ENCODE data around the gene RINL.
"Not testable (repeated sequence)": the region's sequence is repeated elsewhere in the genome, so short reads cannot be mapped to it uniquely, and the experiment has no call there.

RINL gene

DNA sequence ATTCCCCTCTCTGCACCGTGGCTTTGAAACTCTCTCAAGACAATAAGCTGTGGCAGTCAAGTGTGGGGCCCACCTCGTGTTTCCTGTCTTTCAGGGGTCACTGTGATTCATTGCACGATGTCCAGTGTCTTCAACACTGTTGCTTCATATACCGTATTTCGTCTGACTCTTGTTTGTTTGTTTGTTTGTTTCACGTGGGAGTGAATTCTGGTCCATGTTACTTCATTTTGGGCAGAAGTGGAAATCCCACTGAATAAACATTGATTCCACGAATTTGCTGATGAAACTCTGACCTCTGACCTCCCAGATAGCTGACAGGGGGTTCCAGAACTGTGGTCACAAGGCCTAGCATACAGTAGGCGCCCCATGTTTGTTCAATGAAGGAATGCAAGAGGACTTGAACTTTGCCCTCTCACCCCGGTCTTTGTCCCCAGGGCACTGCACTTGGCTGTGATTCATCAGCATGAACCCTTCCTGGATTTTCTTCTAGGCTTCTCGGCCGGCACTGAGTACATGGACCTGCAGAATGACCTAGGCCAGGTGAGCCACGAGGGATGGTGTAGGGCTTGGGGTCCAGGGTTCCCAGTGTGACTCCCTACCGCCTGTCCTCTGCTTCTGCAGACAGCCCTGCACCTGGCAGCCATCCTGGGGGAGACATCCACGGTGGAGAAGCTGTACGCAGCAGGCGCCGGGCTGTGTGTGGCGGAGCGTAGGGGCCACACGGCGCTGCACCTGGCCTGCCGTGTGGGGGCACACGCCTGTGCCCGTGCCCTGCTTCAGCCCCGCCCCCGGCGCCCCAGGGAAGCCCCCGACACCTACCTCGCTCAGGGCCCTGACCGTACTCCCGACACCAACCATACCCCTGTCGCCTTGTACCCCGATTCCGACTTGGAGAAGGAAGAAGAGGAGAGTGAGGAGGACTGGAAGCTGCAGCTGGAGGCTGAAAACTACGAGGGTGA, 26.8 kb upstream of the RINL start:
- FAIRE-seq = no peak

DNA sequence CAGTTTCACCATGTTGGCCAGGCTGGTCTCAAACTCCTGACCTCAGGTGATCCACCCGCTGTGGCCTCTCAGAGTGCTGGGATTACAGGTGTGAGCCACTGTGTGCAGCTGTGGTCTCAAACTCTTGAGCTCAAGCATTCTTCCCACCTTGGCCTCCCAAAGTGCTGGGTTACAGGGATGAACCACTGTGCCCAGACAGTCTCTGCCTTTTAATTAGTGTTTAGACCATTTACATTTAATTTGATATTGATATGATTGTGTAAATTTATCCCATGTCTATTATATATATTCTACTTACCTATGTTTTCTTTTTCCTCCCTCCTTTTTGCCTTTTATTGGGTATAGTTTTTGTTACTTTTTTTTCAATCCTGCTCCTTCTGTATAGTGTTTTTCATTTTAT, 23.6 kb upstream of the RINL start:
- no peak for FAIRE-seq

DNA sequence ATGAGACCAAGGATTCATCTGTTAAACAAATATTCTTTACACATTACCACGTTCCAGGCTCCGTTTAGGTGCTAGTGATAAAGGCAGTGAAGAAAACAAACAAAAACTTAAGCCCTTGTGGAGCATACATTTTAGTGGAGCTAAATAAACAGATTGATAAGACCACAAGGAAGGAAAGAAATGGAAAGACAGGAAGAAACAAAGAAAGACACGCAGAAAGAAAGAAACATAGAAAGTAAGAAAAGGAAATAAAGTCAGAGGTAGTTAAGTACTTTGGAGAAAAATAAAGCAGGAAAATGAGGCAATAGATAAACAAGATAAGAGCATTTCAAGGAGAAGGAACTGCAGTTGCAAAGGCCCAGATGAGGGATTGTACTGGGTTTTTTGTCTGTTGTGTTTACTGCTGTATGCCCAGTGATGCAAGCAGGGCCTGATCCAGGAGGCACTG, 22.7 kb upstream of the RINL start:
- no peak for FAIRE-seq

DNA sequence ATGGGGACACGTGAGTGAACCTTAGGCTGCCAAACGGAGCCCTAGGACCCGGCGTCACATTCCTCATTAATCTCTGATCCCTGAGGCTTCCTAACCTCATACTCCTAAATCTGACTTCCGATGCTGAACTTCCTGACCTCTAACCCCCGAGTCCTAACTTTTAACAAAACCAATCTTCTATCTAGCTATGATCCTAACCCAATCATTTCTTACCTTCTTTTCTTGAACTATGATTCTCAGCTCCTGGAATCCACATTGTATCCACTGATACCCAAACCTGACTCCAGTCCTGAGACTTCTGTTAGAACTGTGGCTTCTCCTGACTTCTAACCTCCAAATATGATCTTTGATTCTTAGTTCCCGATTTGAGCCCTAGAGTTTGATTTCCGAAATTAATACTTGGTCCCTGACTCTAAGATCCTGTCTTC, 22.1 kb upstream of the RINL start:
- FAIRE-seq = no peak

DNA sequence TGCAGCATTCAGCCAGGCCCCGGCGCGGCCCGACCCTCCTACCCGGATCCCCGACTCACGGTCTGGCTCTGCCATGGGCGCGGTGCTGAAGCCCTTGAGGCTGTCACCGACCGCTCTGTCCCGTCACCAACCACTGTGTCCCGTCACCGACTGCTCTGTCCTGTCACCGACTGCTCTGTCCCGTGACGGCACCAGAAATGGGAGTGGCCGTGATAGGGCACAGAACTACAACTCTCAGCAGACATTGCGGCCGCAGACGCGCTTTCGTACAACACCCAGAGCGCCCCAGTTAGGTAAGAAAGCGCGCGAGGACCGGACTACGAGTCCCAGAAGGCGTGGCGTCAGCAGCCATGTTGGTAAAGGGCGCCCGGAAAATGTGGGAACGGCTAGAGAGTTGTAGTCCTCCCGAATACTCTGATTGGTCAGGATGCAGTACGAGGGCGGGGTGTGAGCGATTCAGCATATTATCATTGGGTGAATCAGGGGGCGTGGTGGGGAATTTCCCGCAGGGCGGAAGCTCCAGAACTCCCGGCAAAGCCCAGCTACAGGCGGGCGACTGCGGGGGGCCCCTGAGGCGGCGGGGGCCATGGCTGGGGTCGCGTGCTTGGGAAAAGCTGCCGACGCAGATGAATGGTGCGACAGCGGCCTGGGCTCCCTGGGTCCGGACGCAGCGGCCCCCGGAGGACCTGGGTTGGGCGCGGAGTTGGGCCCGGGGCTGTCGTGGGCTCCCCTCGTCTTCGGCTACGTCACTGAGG, 21.5 kb upstream of the RINL start, which contains the start of the genes NFKBIB and SIRT2:
NFKBIB (plus strand) TSS at position 523 of the 755 bp plus-strand sequence; CDS start at position 587, 64 bp downstream.
SIRT2 (minus strand) TSS at position 172 of the 755 bp plus-strand sequence; CDS start at position 75, 97 bp downstream.
- peak; percentile 99 for FAIRE-seq

DNA sequence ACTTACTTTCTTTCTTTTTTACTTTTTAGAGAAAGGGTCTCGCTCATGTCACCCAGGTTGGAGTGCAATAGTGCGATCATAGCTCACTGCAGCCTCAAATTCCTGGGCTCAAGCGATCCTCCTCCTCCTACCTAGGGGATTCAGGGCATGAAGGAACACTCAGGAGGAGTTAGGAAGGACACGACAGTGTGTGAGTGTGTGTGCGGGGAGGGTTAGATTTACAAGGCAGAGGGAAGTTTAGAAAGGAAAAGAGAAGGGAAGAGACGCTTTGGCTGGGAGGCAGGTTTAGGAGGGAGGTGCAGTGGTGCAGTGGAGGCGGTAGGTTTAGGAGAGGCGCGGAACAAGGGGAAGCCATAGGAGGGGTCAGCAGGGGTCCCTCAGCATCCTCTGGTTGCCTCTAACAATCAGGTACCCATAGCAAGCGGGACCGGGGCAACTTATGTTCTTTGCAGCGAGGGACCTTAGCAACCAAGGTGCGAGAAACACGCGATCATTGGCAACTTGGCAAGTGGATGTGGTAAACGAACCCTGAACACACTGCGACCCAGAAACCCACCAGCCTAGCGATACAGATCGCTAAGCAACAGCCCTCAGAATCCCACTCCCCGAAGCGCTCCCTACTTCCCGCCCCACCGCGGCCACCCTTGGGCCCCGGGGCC, 20.8 kb upstream of the RINL start:
- FAIRE-seq = no peak

DNA sequence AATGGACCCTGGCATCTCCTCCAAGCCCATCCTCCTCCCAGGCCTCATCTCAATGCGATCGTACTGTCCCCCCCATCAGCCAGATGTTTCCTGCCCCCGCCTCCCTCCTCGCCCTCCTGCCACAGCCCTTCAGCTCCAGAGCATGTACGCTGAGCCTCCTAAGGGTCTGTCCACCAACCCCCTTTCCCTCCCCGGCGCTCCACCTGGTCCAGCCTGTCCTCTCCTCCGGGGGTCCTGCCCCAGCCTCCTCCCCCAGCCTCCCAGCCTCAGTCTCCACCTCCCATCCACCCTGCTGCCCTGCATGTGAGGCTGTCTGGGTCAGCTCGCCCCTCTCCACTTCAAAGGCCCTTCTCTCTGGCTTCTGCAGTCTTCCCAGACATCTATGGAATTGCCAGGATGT, 16.9 kb upstream of the RINL start:
- FAIRE-seq = no peak

DNA sequence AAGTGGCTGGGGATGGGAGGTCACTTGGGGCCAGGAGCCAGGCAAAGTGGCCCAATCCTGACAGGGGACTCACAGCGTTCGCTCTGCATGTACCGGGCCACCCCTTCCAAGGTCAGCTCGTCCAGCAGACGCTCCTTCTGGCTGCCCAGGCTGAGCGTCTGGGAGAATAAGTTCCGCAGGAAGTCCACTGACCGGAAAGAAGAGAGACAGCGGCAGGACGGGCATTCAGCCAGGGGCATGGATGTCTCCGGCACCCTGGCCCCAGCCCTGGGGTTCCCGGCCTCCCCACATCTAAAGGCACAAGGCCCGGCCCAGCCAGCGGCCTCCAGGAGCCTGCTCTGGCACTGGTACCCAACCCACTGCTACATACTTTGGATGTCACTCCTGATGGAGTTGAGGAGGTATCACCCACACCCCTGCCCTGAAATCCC, 15.3 kb upstream of the RINL start:
- FAIRE-seq = no peak

DNA sequence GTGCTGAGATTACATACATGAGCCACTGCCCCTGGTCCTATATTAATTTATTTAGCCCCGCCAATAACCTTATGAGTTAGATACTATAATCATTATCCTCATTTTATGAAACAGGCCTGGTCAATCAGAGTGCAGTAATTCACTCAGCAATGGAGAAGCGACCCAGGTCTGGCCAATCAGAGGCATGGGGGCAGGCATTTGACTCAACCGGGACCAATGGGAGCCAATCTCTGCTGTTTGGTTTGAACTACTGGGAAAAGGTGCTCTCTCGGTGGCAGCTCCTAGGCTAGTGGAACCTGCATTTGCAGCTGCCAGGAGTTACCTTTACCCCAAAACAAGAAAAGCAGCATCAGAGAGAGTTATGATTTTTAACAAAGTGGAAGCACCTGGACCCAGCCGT, 14.8 kb upstream of the RINL start:
- FAIRE-seq = no peak

DNA sequence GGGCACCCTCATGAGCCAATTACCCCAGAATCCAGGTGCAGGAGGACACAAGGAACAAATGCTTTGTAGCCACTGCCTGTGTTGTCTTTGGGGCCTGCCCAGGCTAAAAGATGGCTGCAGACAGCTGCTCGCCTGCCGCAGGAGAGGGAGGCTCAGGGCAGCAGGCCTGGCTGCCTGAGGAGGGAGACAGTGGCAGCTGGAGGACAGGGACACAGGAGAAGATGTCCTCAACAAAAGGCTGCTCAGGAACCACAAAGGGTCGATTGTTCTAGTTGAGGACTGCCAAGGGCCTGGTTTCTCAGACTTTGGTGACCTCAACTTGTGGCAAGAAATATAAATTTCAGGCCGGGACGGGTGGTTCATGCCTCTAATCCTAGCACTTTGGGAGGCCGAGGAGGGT, 13.7 kb upstream of the RINL start:
- FAIRE-seq = no peak

DNA sequence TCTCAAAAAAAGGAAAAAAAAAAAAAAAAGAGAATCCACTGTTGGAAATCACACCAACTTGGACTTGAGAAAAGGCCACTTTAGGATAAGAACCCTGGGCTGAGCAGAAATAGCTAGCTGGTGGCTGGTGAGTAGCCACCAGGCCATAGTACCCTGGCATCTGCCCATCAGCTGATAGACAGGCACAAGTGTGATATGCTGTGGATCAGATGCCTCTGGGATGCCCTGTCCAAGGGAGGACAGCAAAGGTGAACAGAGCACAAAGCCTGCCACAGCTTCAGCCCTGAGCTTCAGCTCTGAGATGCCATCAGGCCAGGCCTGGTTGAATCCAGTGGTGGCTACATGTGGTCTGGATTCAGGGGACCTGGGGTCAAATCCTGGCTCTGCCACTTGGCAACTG, 12.6 kb upstream of the RINL start:
- FAIRE-seq = no peak

DNA sequence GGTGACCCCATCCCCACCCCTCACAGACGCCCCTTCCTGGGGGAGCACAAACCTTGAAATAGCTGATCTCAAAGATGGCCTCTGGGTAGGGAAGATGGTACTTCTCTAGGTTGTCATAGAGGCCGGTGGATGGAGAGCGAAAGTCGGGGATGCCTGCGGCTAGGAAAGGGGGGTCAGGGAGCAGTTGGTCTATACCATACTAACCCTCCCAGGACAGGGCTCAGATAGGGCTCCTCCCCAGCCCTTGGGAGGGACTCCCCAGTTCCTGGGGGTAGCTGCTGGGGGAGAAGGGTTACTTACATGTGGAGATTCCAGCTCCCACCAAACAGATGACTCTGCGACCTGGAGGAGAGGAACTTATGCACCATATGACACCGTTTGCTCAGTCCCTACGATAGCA, 11.7 kb upstream of the RINL start:
- no peak for FAIRE-seq

DNA sequence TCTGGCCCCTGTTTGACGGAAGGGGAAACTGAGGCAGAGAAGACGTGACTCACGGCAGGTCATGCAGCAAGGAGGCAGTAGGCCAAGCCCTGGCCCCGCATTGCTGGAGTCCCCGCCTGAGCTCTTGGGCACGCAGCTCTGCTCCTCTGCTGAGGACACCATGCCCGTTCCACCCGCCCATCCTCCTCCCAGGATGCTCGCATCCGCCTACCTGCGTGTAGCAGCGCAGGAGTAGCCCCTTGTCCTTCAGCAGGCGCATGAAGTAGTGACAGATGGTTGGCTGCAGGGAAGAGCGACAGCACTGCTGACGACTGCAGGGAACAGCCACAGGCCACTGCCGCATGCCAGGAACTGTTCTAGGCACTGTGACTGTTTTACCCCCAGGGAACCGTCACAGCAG, 10.8 kb upstream of the RINL start:
- FAIRE-seq = no peak

DNA sequence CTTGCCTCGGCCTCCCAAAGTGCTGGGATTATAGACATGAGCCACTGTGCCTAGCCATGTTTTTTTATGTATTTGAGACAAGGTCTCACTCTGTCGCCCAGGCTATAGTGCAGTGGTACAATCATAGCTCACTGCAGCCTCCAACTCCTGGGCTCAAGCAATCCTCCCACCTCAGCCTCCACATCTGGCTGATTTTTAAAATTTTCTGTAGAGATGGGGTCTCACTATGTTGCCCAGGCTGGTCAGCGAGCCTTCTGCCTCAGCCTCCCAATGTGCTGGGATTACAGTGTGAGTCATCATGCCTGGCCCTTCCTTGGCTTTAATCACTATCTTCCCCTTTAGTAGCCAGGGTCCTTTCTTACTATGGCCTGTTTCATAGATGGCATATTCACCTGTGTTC, 6.6 kb upstream of the RINL start:
- FAIRE-seq = not testable (repeated sequence)

DNA sequence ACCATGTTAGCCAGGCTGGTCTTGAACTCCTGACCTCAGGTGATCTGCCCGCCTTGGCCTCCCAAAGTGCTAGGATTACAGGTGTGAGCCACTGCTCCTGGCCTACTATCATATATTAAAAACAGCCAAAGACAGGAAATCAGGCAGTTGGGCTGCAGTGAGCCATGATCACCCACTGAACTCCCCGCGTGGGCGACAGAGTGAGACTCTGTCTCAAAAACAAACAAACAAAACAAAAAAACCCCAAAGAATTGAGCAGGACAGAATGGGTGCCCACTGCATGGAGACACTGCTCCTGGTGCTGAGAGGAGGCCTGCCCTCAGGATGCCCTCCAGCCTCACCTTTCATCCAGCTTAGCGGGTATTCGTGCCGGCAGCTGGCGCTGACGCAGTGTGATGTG, 5.2 kb upstream of the RINL start:
- FAIRE-seq = no peak

DNA sequence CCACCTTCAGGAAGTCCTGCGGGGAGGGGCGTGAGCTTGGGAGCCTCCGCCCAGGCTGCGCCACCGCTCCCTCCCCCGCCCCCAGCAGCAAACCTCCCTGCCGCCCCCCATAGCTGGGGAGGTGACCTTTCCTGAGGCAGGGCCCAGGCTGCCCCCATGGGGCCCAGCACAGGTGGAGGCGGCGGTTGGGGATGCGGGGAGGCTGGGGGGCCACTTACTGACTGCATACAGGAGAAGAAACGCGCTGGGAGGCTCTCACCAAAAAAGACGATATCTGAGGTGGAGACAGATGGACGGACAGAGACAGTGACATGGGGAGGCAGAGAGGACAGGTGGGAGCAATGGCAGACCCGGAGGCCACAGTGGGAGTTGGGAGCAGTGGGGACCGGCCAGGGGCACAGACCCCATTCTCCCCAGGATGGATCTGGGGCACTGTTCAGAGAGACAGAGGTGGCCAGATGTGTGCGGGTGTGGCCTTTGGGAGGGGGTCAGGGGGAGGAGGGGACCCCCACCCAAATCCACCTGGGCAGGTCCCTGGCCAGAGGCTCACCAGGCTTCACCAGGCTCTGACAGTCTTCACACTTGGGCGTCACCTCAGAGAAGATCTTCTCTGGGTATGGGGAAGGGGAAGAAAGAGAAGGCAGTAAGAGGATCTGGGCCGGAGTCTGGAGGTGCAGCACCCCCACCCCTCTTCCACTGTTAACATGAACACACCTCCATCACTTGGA, 3.0 kb upstream of the RINL start:
- no peak for FAIRE-seq

DNA sequence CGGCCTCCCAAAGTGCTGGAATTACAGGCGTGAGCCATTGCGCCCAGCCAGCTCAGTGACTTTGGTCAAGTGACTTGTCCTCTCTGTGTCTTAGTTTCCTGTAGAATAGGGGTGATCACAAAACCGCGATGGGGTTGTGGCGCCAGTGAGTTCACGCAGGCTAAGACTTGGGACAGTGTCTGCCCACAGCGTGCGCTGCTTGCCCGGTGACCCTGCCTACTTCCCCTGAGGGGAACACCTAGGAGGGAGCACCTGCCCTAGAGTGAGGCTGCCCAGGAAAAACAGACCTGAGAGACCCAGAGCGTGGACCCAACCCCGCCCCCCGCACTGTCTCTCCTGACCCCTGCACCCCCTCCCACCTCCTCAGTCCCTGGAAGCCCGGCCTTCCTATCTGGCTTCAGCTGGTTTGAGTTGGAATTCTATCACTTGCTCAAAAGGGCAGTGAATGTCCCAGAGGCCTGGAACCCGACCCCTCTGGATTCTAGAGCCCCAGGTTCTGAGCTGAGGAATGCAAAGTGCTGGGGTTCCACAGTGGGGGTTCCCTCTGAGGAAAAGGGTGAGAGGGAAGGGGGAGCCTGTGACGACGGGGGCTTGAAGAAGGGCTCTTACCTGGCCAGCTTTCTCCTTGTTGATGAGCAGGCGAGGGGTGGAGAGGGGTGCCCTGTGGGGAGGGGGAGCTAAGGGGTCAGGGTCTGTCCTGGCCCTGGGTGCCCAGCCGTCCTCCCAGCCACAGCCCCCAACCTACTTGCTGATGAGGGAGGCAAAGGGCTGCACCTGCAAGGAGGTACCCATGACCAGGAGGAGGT, 2.2 kb upstream of the RINL start:
- no peak for FAIRE-seq

DNA sequence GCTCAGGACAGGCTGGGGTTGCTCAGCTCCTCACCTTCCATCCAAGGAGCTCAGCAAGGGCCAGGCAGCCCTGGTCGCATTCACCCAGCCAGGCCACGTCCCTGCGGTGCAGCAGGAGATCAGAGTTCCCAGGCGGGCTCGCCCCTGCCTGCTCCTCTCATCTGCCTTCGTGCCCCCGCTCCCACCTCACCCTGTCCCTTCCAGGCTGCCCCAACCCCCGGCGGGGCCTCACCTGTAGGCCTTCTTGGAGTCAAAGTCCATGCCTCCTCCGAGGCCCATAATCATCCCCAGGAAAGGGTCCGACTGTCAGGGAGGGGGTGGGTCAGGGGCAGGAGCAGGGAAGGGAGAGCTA, 1.3 kb upstream of the RINL start:
- no peak for FAIRE-seq

DNA sequence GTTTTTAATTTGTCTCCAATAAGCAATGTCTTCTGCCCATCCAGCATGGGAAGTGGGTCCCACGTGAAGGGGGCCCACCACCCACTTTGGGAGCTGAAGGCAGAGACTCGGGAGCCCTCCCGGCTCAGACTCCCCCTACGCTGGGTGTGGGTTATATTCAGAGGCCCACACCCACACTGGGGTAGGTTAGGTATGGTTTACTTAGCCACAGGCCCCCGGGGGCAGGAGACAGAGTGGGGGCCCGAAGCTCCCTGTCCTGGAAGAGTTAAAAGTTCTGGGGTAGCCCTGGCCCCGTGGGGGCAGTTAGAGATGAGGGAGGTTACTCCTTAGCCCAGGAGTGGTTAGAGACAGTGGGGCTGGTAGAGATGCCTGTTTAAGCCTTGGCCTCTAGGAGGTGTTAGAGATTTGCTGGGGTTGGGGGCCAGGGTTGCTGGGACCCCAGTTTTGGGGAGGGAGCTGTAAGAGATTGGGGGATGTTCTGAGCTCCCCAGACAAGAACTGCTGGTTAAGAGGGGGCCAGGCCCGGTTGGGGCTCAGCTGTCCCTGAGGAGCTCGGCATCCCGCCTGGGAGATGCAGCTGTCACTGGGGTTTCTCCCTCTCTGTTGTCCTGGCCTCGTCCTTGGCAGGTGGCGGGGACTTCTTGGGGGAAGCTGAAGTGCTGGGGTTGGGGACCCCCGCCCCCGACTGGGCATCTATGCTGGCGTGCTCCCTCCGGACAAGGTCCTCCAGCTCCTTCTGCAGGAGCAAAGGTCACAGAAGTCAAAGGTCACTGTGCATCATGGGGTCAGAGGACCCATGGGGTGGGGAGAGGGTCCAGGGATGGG, 712 bp upstream of the RINL start:
- no peak for FAIRE-seq

DNA sequence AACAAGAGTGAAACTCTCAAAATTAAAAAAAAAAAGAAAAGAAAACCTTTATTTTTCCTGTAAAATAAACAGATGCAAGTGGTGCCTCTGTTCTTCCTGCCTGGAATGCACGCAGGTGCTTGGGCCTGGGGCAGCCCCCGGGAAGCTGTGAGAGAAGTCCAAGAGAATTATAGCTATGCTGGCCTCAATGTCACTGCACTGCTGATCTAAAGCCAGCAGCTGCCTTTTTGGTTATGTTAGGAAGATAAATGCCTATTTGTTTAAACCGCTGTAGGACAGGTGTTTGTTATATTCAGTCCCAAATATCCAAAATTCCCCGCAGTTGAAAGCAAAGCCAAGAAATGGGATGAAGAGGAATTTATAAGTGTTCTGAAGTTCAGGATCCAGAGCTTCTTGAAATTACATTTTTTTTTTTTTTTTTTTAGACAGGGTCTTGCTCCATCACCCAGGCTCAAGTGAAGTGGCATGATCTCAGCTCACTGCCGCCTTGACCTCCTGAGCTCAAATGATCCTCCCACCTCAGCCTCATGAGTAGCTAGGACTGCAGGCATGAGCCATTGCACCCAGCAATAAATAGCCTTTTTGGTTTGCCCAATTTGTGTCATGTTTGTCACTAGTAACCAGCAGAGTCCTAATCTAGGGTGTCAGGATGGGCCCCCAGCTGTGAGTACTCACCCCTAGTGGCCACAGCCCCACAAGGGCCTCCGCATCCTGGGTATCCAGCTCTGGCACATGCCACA, 2.2 kb downstream of the RINL start:
- no peak for FAIRE-seq
